ENCODE results near the gene SERPINA12.
"Not testable (repeated sequence)": the region's sequence is repeated elsewhere in the genome, so short reads cannot be mapped to it uniquely, and the experiment has no call there.

The SERPINA12 gene

DNA sequence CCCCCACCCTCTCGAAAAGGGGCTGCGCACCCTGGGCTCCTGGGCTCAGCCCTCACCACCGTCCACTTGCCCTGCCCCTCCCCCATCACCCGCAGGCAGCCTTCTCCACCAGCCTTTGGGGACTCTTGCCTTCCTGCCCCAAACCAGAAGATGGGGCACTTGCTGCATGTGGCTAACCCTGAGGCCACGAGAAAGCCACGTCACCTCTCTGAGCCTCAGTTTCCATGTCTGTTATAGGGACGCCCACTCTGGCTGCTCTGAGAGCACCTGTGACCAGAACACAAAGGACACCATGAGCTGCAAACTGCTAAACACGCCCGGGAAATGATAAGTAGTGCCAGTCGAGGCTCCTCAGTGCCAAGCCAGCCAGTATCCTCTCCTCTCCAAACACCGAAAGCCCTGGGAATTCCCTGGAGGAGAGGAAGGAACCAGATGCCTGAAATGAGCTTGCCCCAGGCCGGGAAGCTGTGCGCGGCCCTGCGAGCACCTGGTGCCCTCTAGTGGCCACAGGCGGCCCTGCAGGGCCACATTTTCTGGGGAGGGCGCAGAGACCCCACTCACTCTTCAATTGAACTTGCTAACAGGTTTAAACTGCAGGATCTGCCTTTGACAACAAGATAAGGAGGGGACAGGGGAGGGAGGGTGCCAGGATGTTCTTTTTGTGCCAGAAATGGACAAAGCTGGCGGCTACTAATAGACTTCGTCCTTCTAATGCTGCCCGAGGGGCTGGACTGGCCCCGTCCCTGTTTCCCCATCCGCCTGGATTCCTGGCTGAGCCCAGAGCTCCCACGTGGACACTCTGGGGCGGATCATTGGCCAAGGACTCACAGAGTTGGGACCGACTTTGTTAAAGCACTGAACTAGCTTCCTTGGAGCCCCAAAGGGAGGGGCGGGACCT is 23.1 kb downstream of the SERPINA12 start:
- DNase-seq: no peak

DNA sequence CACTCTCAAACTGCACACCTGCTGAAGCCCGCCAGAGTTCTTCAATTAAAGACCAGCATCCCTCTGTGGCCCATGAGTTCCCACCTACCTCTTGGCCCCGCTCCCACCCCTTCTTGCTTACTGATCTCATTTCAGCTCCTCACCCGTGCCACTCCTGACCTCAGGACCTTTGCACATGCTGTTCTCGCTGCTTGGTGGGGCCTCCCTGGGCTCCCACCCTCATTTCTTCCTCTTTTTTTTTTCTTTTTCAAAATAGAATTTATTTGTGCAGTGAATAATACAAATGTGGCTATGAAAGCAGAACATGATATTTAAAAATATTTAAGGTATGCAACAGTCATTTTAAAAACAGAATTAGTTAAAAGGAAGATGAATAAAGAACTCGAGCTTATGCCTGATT is 24.8 kb downstream of the SERPINA12 start:
- DNase-seq: no peak

DNA sequence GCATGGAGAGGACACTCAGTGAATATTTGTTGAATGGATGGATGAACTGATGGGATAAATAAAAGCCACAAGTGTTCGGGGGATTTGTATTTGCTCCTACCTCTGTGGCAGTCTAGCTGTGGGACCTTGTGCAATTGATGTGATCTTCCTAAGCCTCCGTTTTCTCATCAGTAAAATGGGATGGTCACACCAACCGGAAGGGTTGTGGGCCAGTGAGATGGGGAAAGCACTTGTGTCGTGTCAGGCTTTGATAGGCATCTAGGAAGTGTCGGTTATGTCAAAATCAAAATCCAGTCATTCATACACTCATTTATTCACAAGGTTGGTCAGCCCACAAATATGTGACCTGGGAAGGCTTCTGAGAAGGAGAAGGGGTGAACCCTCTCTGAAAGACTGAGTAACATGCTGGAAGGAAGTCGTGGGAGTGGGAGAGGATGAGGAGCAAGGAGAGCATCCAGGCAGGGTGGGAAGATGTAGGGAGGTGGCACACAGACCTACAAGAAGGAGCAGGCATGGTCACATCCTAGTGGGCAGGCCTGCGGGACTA is 25.5 kb downstream of the SERPINA12 start:
- DNase-seq: no peak

DNA sequence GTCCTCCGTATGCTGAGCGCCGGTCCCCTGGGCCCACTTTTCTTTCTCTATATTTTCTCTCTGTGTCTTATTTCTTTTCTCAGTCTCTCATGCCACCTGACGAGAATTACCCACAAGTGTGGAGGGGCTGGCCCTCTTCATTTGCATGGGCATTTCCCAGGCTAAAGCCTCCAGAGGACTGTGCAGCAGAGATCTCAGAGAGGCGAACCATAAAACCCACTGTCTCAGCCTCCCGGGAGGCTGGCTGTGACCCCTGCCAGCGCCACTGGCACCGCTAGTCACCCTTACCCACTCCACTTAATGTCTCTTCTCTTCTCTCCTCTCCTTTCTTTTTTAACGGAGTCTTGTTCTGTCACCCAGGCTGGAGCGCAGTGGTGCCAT is 26.2 kb downstream of the SERPINA12 start:
- no peak for DNase-seq

DNA sequence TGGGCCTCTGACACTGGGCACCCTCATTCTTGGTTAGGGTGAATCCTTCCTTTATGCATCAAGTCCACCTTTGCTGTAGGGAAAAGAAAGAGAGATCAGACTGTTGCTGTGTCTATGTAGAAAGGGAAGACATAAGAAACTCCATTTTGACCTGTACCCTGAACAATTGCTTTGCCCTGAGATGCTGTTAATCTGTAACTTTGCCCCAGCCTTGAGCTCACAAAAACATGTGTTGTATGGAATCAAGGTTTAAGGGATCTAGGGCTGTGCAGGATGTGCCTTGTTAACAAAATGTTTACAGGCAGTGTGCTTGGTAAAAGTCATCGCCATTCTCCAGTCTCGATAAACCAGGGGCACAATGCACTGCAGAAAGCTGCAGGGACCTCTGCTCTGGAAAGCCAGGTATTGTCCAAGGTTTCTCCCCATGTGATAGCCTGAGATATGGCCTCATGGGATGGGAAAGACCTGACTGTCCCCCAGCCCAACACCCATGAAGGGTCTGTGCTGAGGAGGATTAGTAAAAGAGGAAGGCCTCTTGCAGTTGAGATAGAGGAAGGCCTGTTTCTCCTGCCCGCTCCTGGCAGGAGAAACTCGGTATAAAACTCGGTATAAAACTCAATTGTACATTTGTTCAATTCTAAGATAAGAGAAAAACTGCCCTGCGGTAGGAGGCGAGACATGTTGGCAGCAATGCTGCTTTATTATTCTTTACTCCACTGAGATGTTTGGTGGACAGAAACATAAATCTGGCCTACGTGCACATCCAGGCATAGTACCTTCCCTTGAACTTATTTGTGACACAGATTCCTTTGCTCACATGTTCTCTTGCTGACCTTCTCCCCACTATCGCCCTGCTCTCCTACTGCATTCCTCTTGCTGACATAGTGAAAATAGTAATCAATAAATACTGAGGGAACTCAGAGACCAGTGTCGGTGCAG is 26.9 kb downstream of the SERPINA12 start:
- DNase-seq: not testable (repeated sequence)

DNA sequence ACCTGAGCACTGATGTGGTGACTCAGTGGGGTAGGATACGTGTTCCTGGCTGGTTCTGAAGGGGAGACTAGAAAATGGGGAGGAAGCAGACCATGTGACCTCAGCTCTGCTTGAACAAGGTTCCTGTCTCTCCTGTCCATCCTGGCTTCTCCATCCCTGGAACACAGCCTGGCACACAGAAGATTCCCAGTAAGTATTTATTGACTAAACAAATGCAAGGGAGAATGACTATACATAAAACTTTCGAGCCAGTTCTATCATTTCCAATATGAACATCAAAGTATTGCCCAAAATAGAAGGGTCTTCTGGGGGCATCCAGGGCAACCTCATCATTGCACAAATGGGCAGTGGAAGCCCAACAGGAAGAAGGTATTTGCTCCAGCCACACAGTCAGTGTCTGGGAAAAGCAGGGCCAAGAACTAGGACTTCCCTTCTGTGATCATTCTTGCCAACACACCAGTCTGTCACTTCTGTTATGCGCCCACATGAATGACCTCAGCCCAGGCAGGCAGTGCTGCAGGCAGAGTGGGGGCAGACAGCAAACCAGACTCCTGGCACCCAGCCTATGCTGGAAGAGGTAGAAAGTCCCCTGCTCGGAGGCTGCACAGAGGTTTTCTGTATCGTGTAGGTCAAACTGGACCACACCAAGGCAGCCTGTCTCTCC is 27.7 kb downstream of the SERPINA12 start:
- DNase-seq: no peak

DNA sequence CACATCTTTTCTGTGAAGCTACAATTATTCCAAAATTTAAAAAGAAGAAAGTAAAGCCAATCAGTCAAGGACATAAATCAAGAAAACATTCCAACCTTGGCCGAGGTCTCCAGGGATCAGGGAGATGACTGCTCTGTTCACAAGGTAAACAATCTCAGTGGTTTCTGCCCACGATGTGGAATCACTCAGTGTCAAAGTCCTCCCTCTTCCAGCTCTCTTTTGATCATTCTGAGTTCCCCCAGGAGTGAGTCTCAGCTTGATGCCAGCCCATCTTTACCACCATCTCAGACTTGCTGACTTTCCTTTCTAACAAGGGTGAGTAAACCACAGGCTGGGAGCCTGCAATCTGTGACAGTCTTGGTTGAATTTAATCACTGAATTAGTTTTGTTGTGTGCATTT is 28.5 kb downstream of the SERPINA12 start:
- DNase-seq: no peak

DNA sequence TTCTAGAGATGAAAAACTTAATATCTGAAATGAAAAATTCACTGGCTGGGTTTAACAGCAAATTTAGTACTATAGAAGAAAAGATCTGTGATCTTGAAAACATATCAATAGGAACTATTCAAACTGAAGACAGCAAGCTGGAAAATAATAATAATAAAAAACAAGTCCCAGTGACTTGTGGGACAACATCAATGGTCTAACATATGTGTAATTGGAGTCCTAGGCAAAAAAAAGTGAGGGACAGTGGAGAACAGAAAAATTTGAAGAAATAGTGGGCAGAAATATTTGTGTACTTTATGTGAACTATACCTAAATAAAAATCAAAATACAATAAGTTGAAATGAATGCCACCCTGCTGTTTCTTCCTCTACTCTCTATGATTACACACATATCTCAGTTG is 30.8 kb downstream of the SERPINA12 start:
- no peak for DNase-seq

DNA sequence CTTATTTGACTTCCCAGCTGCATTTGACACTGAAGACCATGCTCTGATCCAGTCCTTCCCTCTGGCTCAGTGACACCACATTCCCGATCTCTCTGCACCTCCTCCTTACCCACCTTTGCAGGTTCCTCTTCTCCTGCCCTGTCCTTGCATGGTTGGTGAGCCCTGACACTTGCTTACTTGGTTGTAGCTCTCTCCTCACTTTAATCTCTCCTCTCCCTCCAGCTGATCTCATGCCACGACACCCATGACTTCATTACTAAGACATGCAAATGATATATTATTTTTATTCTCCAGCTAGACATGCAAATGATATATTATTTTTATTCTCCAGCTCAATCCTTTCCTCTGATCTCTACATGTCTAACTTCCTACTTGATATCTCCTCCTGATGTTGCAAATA is 33.2 kb downstream of the SERPINA12 start, which contains the start of gene SERPINA9:
TSS of gene SERPINA9 (minus strand) at position 175 of the 400 bp plus-strand sequence. CDS start 6,357 bp downstream, outside the sequence.
- DNase-seq: no peak

DNA sequence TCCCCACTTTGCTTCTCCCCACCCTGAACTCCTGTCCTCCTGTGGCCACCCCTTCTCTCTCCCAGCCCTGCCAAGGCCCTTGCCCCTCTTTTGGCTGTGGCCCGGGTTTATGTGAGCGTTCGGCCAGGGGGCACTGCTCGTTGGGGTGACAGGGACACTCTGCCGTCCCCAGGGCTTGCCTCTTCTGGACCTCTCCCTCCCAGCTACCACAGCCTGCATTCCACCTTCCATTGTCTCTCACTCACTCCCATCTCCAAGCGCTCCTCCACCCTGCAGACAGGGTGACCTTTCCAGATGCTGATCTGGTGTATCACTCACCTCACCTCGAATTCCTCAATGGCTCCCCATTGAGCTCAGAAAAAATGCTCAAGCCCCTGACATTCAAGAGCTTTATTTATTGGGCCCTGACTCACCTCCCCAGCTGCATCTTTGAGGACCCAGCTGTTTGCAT is 34.7 kb downstream of the SERPINA12 start:
- no peak for DNase-seq

DNA sequence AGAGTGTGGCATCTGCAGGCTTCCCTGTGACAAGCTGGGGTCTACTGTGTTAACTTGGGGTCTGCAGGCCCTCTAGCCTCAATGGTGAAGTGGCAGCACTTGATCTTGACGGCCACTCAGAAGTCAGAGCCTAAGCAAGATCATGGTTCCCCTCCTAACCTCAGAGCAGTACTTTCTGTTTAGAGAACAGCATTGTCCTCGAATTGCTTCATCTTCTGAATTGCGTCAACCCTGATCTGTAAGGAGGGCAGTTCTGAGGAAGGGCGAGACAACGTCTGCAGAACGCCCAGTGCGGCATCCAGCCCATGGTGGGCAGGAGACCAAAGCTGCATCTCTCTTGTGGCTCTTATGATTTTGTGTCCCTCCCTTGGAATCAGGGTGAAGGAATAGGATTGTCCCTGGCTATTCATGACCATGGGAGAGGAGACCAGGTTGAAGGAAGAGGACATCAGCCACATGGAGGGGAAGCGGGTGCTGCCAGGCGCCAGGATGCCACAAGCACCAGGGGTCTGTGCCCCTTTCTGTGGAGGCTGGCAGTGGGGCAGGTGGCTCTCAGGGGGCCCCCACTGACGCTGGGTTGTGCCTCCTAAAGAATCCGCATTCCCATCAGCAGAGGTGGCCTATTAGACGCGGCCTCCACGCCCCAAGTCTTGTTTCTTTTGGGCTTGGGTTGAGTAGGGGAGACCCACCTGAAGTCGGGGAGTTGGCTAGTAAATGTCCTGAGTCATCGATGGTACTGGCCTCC is 35.4 kb downstream of the SERPINA12 start:
- no peak for DNase-seq

DNA sequence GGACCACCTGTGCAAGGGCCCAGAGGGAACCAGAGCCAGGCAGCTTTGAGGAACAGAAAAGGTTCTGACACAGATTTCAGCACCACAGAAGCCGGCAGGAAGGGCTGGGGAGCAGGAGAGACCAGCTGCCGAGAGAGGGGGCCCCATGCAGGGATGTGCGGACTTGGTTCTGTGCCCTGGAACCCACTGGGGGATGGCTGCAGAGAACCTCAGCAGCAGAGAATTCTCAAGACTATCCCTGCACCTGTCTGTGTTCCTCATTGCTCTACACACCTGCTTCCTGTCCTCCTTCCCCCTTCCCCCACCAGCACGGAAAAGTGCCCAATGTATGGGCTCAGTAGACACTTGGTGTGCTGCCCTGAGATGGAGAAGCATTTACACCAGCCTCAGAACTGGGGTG is 36.4 kb downstream of the SERPINA12 start:
- no peak for DNase-seq

DNA sequence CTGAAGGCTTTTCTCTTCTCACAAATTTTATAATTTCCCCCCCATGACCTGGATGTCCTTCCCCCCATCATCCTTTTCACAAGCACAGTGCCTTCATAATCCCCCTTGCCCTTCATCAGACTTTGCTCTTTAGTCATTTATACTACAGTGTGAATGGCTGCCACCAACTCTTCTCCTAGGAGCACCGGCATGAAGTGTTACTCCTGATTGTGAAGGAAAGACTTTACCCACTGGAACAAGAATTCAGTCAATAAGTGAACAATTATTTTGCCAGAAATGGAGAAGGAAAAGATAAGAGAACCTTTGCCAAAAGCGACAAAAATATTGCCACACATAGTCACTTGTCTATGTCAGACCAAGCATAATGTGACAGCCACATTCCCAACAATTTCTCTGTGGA is 38.2 kb downstream of the SERPINA12 start:
- DNase-seq: no peak

DNA sequence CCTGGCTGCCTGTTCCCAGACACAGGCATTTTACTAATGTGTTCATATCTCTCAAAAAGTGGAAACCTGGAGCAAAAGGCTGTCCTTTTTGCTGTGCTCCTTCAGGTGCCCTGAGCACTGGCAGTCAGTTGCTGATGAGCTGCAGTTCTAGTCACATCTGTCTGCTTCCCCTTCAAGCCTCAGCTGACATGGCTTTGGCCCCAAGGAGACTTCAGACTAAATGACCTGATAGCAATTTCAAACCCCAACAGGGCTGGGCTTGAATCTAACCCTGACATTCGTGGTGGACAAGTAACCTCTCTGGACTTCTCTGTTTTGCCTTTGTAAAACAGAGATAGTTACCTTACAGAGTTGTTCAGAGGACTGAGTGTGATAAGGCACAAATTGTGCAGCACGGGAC is 39.0 kb downstream of the SERPINA12 start:
- no peak for DNase-seq

DNA sequence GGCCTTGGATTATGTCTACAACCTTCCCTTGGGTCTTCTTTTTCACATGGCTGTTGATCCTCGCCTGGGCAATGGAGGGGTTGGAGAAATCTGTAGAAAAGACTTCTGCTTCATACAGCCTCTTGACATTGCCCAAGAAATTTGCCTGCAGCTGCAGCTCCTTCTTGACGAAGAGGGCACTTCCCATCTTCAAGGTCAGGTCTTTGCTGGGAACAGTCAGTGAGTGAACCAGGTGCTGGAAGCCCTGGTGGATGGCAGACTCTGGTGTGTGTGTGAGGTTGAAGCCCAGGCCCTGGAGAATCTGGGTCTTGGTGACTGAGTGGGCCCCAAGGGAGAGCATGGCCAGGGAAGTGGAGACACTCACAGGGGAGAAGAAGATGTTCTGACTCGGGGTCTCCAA is 40.0 kb downstream of the SERPINA12 start:
- DNase-seq: no peak

DNA sequence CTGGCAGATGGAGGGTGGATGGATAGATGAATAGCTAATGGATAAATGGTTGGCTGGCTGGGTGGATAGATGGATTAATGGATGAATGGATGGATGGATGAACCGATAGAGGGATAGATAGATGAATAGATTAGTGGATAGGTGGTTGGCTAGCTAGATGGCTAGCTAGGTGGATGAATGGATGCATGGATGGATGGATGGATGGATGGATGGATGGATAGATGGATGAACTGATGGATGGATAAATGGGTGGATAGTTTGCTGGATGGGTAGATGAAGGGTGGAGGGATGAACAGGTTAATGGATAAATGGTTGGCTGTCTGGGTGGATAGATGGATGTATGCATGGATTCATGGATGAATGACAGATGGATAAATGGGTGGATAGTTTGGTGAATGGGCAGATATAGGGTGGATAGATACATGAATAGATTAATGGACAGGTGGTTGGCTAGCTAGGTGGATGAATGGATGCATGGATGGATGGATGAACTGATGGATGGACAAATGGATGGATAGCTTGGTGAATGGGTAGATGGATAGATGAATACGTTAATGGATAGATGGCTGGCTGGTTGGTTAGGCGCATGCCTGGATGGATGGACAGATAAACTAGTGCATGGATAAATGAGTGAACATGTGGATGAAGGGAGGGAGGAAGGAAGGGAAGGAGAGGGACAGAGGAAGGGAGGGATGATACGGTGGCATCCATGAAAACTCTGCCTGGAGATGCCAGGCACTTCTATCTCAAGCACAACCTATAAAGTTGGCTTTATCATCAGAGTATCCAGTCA is 41.3 kb downstream of the SERPINA12 start:
- no peak for DNase-seq

DNA sequence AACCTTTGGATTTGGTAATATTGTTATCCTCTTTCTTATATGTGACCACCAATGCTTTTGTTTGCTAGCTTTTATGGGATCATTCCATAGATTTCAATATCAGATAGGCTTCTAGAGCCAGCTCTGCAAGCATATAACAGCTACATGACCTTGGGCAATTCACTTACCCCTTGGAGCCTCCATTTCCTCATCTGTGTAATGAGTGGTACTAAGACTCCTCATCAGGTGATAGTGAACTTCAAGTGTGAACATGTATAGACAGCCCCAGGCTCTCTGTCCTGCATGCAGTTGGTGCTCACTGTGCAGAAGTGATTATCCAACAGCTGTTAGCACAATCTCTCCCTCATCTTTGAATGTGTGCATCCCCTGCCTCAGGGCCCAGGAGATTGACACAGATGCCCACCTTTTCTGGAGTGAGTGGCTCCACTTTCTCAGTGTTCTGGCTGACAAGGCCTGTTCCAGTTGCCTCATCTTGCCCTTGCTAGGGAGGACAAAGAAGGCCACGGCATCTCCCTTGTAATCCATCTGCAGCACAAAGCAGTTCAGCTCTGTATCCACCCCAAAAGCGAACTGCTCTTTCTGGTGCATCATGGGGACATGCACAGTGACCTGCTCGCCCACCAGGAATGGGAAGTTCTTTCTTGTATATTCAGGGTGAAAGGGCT is 42.4 kb downstream of the SERPINA12 start:
- DNase-seq: no peak

DNA sequence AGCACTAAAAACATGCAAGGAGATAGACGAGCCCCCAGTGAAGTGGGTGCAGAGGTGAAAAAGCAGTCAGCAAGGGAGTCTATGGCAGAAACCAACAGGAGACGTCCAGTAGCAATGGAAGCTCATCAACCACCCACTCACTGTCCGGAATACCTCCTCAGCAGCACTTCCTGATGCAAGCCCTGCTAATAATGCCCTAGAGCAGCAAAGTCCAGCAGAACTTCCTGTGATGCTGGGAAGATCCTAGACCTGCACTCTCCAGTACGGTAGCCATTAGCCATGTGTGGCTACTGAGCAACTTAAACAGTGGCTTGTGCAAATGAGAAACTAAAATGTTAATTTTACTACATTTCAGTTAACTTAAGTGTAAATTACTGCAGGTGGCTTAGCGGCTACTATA is 44.2 kb downstream of the SERPINA12 start:
- no peak for DNase-seq

DNA sequence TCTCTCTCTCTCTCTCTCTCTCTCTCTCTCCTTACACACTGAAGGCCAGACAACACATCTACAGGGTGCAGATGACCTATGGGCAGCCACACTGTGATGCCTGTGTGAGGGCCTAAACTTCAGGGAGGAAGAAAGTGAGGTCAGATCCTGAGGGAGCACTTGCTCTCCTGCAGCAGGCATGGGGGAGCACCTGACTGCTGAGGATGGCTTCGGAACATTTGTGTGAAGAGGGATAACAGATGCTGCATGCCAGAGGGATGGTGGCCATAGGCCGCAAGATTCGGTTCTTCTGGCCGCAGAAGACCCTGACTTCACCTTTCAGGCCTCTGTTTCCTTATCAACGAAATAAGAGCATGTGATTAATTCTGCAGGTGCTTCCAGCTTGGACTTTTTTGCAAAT is 45.0 kb downstream of the SERPINA12 start:
- DNase-seq: no peak

DNA sequence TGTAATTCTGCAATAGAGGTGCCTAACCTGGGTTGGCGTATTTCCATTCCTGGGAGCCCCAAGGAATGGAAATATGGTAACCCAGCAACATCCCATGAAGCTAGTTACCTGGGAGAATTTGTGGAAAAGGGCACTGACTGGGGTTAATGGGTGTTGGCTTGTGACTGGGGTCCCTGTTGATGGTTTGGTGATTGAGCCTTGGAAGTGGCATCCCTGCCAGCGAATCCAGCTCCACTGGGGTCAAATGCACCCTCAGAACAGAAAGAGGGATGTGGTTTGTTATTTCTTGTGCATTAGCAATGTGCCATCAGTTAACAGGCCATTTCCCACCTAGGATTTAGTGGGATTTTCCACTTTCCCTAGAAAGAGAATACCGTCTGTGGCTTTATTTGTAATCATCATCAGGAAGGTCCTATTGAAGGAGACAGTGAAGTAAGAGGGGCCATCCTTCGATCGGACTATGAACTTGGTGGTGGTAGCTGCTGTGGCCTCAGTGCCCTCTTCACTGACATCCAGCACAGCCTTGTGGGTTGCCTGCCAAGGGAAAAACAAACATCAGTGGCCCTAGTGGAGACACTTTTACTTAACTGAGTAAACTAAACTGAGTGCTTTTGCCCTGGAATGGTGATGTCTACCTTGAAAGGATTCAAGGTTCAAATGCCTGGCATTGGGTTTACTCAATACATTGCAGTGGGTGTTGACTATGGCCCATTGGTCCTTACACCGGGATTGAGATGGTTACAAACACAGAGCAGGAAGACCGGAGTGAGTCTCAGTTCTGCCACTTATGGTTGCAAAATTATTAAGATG is 46.3 kb downstream of the SERPINA12 start:
- no peak for DNase-seq

All from NK-92 treated with Interleukin-12 subunit alpha and Interleukin-12 subunit beta, amount 100 ng/mL, for 24 hours (cell line).